SJCRH30 (cell line): Measurements from ENCODE around the gene CCDC107. TPM values are rescaled to one million over a fixed set of nuclear protein-coding genes. Genes with fewer than 3 reads are reported as not detected.

Source experiments
- DNase-seq, 2 experiments: peaks; one replicate each; pipeline ENCODE4 v3.0.0-alpha.2; 2015 to 2020
- H3K27ac ChIP-seq: fragments of 250-450 bp; sonication (Bioruptor Pico); 2 replicates; pipeline ENCODE4 v1.5.1; 2020; ENCODE audit warnings: mild to moderate bottlenecking, moderate library complexity
- H3K27me3 ChIP-seq: fragments of 250-450 bp; sonication (Bioruptor Pico); 2 replicates; pipeline ENCODE4 v1.5.1; 2020; ENCODE audit warnings: mild to moderate bottlenecking, moderate library complexity
- H3K36me3 ChIP-seq: fragments of 250-450 bp; sonication (Bioruptor Pico); 2 replicates; pipeline ENCODE4 v1.5.1; 2020; ENCODE audit warnings: mild to moderate bottlenecking, moderate library complexity
- H3K4me1 ChIP-seq: fragments of 250-450 bp; sonication (Bioruptor Pico); 2 replicates; pipeline ENCODE4 v1.5.1; 2020; ENCODE audit warnings: mild to moderate bottlenecking, moderate library complexity
- H3K4me3 ChIP-seq: fragments of 250-450 bp; sonication (Bioruptor Pico); 2 replicates; pipeline ENCODE4 v1.5.1; 2020; ENCODE audit warnings: mild to moderate bottlenecking, moderate library complexity
- H3K9me3 ChIP-seq: fragments of 250-450 bp; sonication (Bioruptor Pico); replicated peaks from 2 replicates; pipeline ENCODE4 v1.5.1; 2020; ENCODE audit warnings: mild to moderate bottlenecking, moderate library complexity
- total RNA-seq: library from RNA; depleted of rRNA; stranded (reverse); fragments of >200 nt; shearing (Covaris generic); gene quantifications from 2 replicates; pipeline ENCODE4 v1.2.3, GENCODE V29; 2014

CCDC107 gene
- total RNA-seq, 1 experiment from 2014 or later: 6.6 TPM

GRCh38 chr9:35646533-35647265, 11.4 kb upstream of the CCDC107 start:
- Histone ChIP-seq H3K4me1 (no peaks in the 10 kb centered on the region), H3K36me3 (no peaks in the 10 kb centered on the region), H3K9me3 (no peaks in the 10 kb centered on the region), H3K4me3 (peak overlapping the region; percentile 65), H3K27ac (peak overlapping the region; percentile 37), H3K27me3 (no peaks in the 10 kb centered on the region)
- peak; percentile 88 to 91 for DNase-seq

GRCh38 chr9:35649431-35650340, 8.4 kb upstream of the CCDC107 start:
- H3K36me3 ChIP-seq: no peaks in the 10 kb centered on the region
- H3K27ac ChIP-seq: no peak overlapping the region
- no peaks in the 10 kb centered on the region for H3K4me1 ChIP-seq
- no peak for DNase-seq
- no peaks in the 10 kb centered on the region for H3K9me3 ChIP-seq
- no peaks in the 10 kb centered on the region for H3K27me3 ChIP-seq
- no peak overlapping the region for H3K4me3 ChIP-seq

- Histone ChIP-seq H3K9me3 (no peaks in the 10 kb centered on the region), H3K36me3 (no peaks in the 10 kb centered on the region), H3K4me3 (no peak within 1 kb of the TSS), H3K4me1 (no peaks in the 10 kb centered on the region), H3K27me3 (no peaks in the 10 kb centered on the region), H3K27ac (no peak within 1 kb of the TSS)
- no peak for DNase-seq
Observed at GRCh38 chr9:35650341-35651158, 7.5 kb upstream of the CCDC107 start, which contains the start of gene SIT1. Gene SIT1 (minus strand): TSS chr9:35650931. CDS start chr9:35650853, 78 bp downstream.

GRCh38 chr9:35651956-35652828, 5.9 kb upstream of the CCDC107 start:
- Histone ChIP-seq H3K27me3 (no peaks in the 10 kb centered on the region), H3K4me3 (no peak overlapping the region), H3K36me3 (no peaks in the 10 kb centered on the region), H3K4me1 (no peaks in the 10 kb centered on the region), H3K9me3 (no peaks in the 10 kb centered on the region), H3K27ac (no peak overlapping the region)
- DNase-seq: no peak

- no peaks in the 10 kb centered on the region for H3K36me3 ChIP-seq
- no peak overlapping the region for H3K27ac ChIP-seq
- no peaks in the 10 kb centered on the region for H3K4me1 ChIP-seq
Observed at GRCh38 chr9:35652829-35653209, 5.3 kb upstream of the CCDC107 start.

GRCh38 chr9:35653611-35654010, 4.5 kb upstream of the CCDC107 start:
- Histone ChIP-seq H3K36me3 (no peaks in the 10 kb centered on the region), H3K4me3 (no peak overlapping the region), H3K4me1 (no peaks in the 10 kb centered on the region), H3K9me3 (no peaks in the 10 kb centered on the region), H3K27ac (no peak overlapping the region), H3K27me3 (no peaks in the 10 kb centered on the region)
- DNase-seq: no peak

More at GRCh38 chr9:35652829-35653209, 5.3 kb upstream of the CCDC107 start:
- H3K9me3 ChIP-seq: no peaks in the 10 kb centered on the region
- no peaks in the 10 kb centered on the region for H3K27me3 ChIP-seq
- H3K4me3 ChIP-seq: no peak overlapping the region
- no peak for DNase-seq

GRCh38 chr9:35656348-35656747, 1.7 kb upstream of the CCDC107 start:
- H3K36me3 ChIP-seq: no peaks in the 10 kb centered on the region
- H3K4me1 ChIP-seq: no peaks in the 10 kb centered on the region
- DNase-seq: peak in 1 of 2 experiments; percentile 29
- H3K4me3 ChIP-seq: no peak overlapping the region
- no peaks in the 10 kb centered on the region for H3K9me3 ChIP-seq
- H3K27me3 ChIP-seq: no peaks in the 10 kb centered on the region
- no peak overlapping the region for H3K27ac ChIP-seq

- no peaks in the 10 kb centered on the region for H3K27me3 ChIP-seq
- DNase-seq: no peak
- H3K36me3 ChIP-seq: no peaks in the 10 kb centered on the region
- peak overlapping the region; percentile 96 for H3K27ac ChIP-seq
- H3K4me1 ChIP-seq: no peaks in the 10 kb centered on the region
- H3K9me3 ChIP-seq: no peaks in the 10 kb centered on the region
- H3K4me3 ChIP-seq: peak overlapping the region; percentile 83
Observed at GRCh38 chr9:35656831-35657545, 1.1 kb upstream of the CCDC107 start.

GRCh38 chr9:35657546-35658136, 451 bp upstream of the CCDC107 start, which contains the start of gene RMRP:
Gene RMRP (minus strand): TSS chr9:35658019.
- Histone ChIP-seq H3K9me3 (no peaks in the 10 kb centered on the region), H3K4me3 (peak within 1 kb of the TSS; percentile 83), H3K27me3 (no peaks in the 10 kb centered on the region), H3K27ac (peak within 1 kb of the TSS; percentile 96), H3K36me3 (no peaks in the 10 kb centered on the region), H3K4me1 (no peaks in the 10 kb centered on the region)
- DNase-seq: peak; percentile 99

- H3K9me3 ChIP-seq: no peaks in the 10 kb centered on the region
- DNase-seq: peak in 1 of 2 experiments; percentile 34
Observed at GRCh38 chr9:35658968-35659220, 802 bp downstream of the CCDC107 start.

GRCh38 chr9:35659340-35659739, 1.2 kb downstream of the CCDC107 start:
- no peaks in the 10 kb centered on the region; the same call in 1 of the 2 replicates for H3K4me1 ChIP-seq
- H3K27ac ChIP-seq: no peak overlapping the region
- no peaks in the 10 kb centered on the region for H3K27me3 ChIP-seq
- no peak overlapping the region; the same call in 1 of the 2 replicates for H3K4me3 ChIP-seq
- no peaks in the 10 kb centered on the region for H3K9me3 ChIP-seq
- H3K36me3 ChIP-seq: no peaks in the 10 kb centered on the region
- no peak for DNase-seq

More at GRCh38 chr9:35658968-35659220, 802 bp downstream of the CCDC107 start:
- Histone ChIP-seq H3K4me3 (peak overlapping the region; percentile 83), H3K27ac (0 out of 2 replicates have a peak overlapping the region, but pooled peaks have one; percentile 96), H3K4me1 (no peaks in the 10 kb centered on the region), H3K36me3 (no peaks in the 10 kb centered on the region), H3K27me3 (no peaks in the 10 kb centered on the region)

GRCh38 chr9:35660966-35661415, 2.9 kb downstream of the CCDC107 start:
- no peak for DNase-seq
- Histone ChIP-seq H3K27me3 (no peaks in the 10 kb centered on the region), H3K9me3 (no peaks in the 10 kb centered on the region), H3K27ac (no peak overlapping the region), H3K4me1 (peaks cover 2% of the 10 kb centered on the region; the same call in 1 of the 2 replicates), H3K36me3 (no peaks in the 10 kb centered on the region), H3K4me3 (no peak overlapping the region)
